H9 (cell line): Measurements from ENCODE around the gene FANK1. TPM values are rescaled to one million over a fixed set of nuclear protein-coding genes. Genes with fewer than 3 reads are reported as not detected.

ENCODE experiments used
- DNase-seq: peaks from one replicate; pipeline ENCODE4 v3.0.0-alpha.2; 2017
- H2AFZ ChIP-seq: one replicate; pipeline ENCODE4 v1.6.1; 2013; ENCODE audit warnings: mild to moderate bottlenecking, low read length, control low read depth, moderate library complexity
- H2AK5ac ChIP-seq: 2 replicates; pipeline ENCODE4 v1.6.1; 2013; ENCODE audit warnings: low read length, control low read depth, mixed read lengths; ENCODE audit not compliant: insufficient read length
- H2BK120ac ChIP-seq: one replicate; pipeline ENCODE4 v1.6.1; 2013; ENCODE audit warnings: low read depth, mild to moderate bottlenecking, low read length, control low read depth, inconsistent platforms; ENCODE audit not compliant: poor library complexity, severe bottlenecking
- H2BK12ac ChIP-seq: 2 replicates; pipeline ENCODE4 v1.6.1; 2013; ENCODE audit warnings: low read length, control low read depth, mixed read lengths, low read depth; ENCODE audit not compliant: insufficient read length
- H2BK15ac ChIP-seq: 2 replicates; pipeline ENCODE4 v1.6.1; 2013; ENCODE audit warnings: low read depth, low read length, control low read depth
- H2BK20ac ChIP-seq: one replicate; pipeline ENCODE4 v1.6.1; 2013; ENCODE audit warnings: low read depth, mild to moderate bottlenecking, low read length, control low read depth, inconsistent platforms; ENCODE audit not compliant: poor library complexity, severe bottlenecking
- H2BK5ac ChIP-seq: 2 replicates; pipeline ENCODE4 v1.6.1; 2013; ENCODE audit warnings: low read length, control low read depth, mixed read lengths; ENCODE audit not compliant: insufficient read length
- H3K14ac ChIP-seq: 2 replicates; pipeline ENCODE4 v1.6.1; 2013; ENCODE audit warnings: low read length, control low read depth; ENCODE audit not compliant: insufficient read depth
- H3K18ac ChIP-seq: 2 replicates; pipeline ENCODE4 v1.6.1; 2013; ENCODE audit warnings: low read depth, mild to moderate bottlenecking, mixed read lengths, low read length, control low read depth; ENCODE audit not compliant: insufficient read length
- H3K23ac ChIP-seq: 2 replicates; pipeline ENCODE4 v1.6.1; 2013; ENCODE audit warnings: low read length, control low read depth, mixed read lengths, low read depth; ENCODE audit not compliant: insufficient read length
- H3K23me2 ChIP-seq: 2 replicates; pipeline ENCODE4 v1.6.1; 2013; ENCODE audit warnings: low read depth, mild to moderate bottlenecking, mixed read lengths, low read length, control low read depth; ENCODE audit not compliant: insufficient read length, poor library complexity, severe bottlenecking
- H3K27ac ChIP-seq: 2 replicates; pipeline ENCODE4 v1.5.1; 2013; ENCODE audit warnings: low read length, control low read depth, mixed read lengths, low read depth; ENCODE audit not compliant: insufficient read length
- H3K27me3 ChIP-seq: 2 replicates; pipeline ENCODE4 v1.6.1; 2013; ENCODE audit warnings: low read length, control low read depth, inconsistent platforms; ENCODE audit not compliant: insufficient read depth
- H3K4ac ChIP-seq: 2 replicates; pipeline ENCODE4 v1.6.1; 2013; ENCODE audit warnings: low read depth, mild to moderate bottlenecking, control low read depth, inconsistent platforms, low read length, moderate library complexity
- H3K4me1 ChIP-seq: 2 replicates; pipeline ENCODE4 v1.6.1; 2013; ENCODE audit warnings: low read length, control low read depth, inconsistent platforms; ENCODE audit not compliant: insufficient read depth
- H3K4me2 ChIP-seq: 2 replicates; pipeline ENCODE4 v1.6.1; 2013; ENCODE audit warnings: low read length, control low read depth, mixed read lengths; ENCODE audit not compliant: insufficient read length, insufficient read depth
- H3K56ac ChIP-seq: 2 replicates; pipeline ENCODE4 v1.6.1; 2013; ENCODE audit warnings: low read depth, mild to moderate bottlenecking, mixed read lengths, low read length, control low read depth; ENCODE audit not compliant: insufficient read length
- H3K79me1 ChIP-seq: 2 replicates; pipeline ENCODE4 v1.6.1; 2013; ENCODE audit warnings: low read depth, mild to moderate bottlenecking, moderate library complexity, low read length, control low read depth, inconsistent platforms; ENCODE audit not compliant: insufficient read depth, poor library complexity, severe bottlenecking
- H3K79me2 ChIP-seq: 2 replicates; pipeline ENCODE4 v1.6.1; 2013; ENCODE audit warnings: low read length, control low read depth, inconsistent platforms; ENCODE audit not compliant: insufficient read depth
- H3K9ac ChIP-seq: 2 replicates; pipeline ENCODE4 v1.6.1; 2013; ENCODE audit warnings: low read length, control low read depth, mixed read lengths; ENCODE audit not compliant: insufficient read length; ENCODE audit errors: extremely low read depth
- H3K9me3 ChIP-seq: one replicate; pipeline ENCODE4 v1.6.1; 2013; ENCODE audit warnings: low read depth, low read length, inconsistent platforms; ENCODE audit not compliant: control insufficient read depth
- H3T11ph ChIP-seq: one replicate; pipeline ENCODE4 v1.6.1; 2013; ENCODE audit warnings: mild to moderate bottlenecking, low read length, control low read depth, inconsistent platforms
- H4K20me1 ChIP-seq: one replicate; pipeline ENCODE4 v1.6.1; 2013; ENCODE audit not compliant: control insufficient read depth, insufficient read length, insufficient read depth
- H4K5ac ChIP-seq: 2 replicates; pipeline ENCODE4 v1.6.1; 2013; ENCODE audit warnings: low read depth, mild to moderate bottlenecking, mixed read lengths, low read length, control low read depth; ENCODE audit not compliant: insufficient read length
- H4K8ac ChIP-seq: replicated peaks from 2 replicates; pipeline ENCODE4 v1.6.1; 2013; ENCODE audit warnings: low read length, control low read depth, mixed read lengths, low read depth; ENCODE audit not compliant: insufficient read length
- H4K91ac ChIP-seq: 2 replicates; pipeline ENCODE4 v1.6.1; 2013; ENCODE audit warnings: low read depth, mild to moderate bottlenecking, moderate library complexity, mixed read lengths, low read length, control low read depth; ENCODE audit not compliant: insufficient read length
- H3K27ac Mint-ChIP-seq, 3 experiments: 2 replicates in 2 of 3; 3 replicates in 1 of 3; pipeline ENCODE4 v1.8.0; 2020 to 2021; ENCODE audit warnings: mixed read lengths in 3 of 3, mild to moderate bottlenecking in 1 of 3, moderate library complexity in 1 of 3
- H3K27me3 Mint-ChIP-seq: 2 replicates; pipeline ENCODE4 v1.8.0; 2021; ENCODE audit warnings: low read depth, mild to moderate bottlenecking, moderate library complexity, mixed read lengths
- H3K36me3 Mint-ChIP-seq, 3 experiments: 2 replicates in 2 of 3; 3 replicates in 1 of 3; pipeline ENCODE4 v1.8.0; 2020 to 2021; ENCODE audit warnings: low read depth in 3 of 3, mixed read lengths in 3 of 3; ENCODE audit not compliant: insufficient read depth in 1 of 3
- H3K4me1 Mint-ChIP-seq, 2 experiments: 2 replicates each; pipeline ENCODE4 v1.8.0; 2020; ENCODE audit warnings: mixed read lengths in 2 of 2
- H3K4me3 Mint-ChIP-seq, 2 experiments: 2 replicates in 1 of 2; 3 replicates in 1 of 2; pipeline ENCODE4 v1.8.0; 2020 to 2021; ENCODE audit warnings: mild to moderate bottlenecking in 2 of 2, mixed read lengths in 2 of 2, moderate library complexity in 1 of 2
- H3K9me3 Mint-ChIP-seq, 2 experiments: 2 replicates in 1 of 2; 3 replicates in 1 of 2; pipeline ENCODE4 v1.8.0; 2020; ENCODE audit warnings: mild to moderate bottlenecking in 2 of 2, mixed read lengths in 2 of 2, moderate library complexity in 1 of 2
- CTCF ChIP-seq: fragments of 200-600 bp; sonication (generic); conservative IDR thresholded peaks from 3 replicates; pipeline ENCODE4 v1.8.0; 2021; ENCODE audit warnings: antibody characterized with exemption, mild to moderate bottlenecking
- WGBS: extraction: QIAGEN DNeasy Blood & Tissue Kit; methylation state at CpG from one replicate; pipeline ENCODE4 v1.1.7; 2013; ENCODE audit warnings: missing lambda C conversion rate, low lambda C conversion rate, mixed read lengths; ENCODE audit not compliant: insufficient read length; ENCODE audit errors: extremely low coverage; 5-methylcytosine and 5-hydroxymethylcytosine counted together
- total RNA-seq: library from RNA; stranded (reverse); gene quantifications from 2 replicates; pipeline ENCODE4 v1.2.1, GENCODE V29; 2021

FANK1 gene
- total RNA-seq, 1 experiment from 2014 or later: 0.68 TPM

- no peak for TF ChIP-seq CTCF
- Histone ChIP-seq H3K23ac (no peak overlapping the region), H2BK15ac (no peak overlapping the region), H2BK12ac (no peak overlapping the region), H4K91ac (no peak overlapping the region), H3K18ac (no peak overlapping the region), H3K79me1 (no peaks in the 10 kb centered on the region), H2AFZ (no peak overlapping the region), H3K9me3 (no peaks in the 10 kb centered on the region), H3K14ac (no peak overlapping the region), H4K5ac (no peak overlapping the region), H3T11ph (no peak overlapping the region), H2BK120ac (no peak overlapping the region), H3K9ac (no peak overlapping the region), H4K8ac (no peak overlapping the region), H3K4me2 (no peak overlapping the region), H3K56ac (no peak overlapping the region), H2BK5ac (no peak overlapping the region), H3K4ac (no peak overlapping the region), H4K20me1 (no peaks in the 10 kb centered on the region), H3K23me2 (no peaks in the 10 kb centered on the region), H3K4me1 (no peaks in the 10 kb centered on the region), H2AK5ac (no peak overlapping the region), H3K27me3 (no peaks in the 10 kb centered on the region), H3K79me2 (no peaks in the 10 kb centered on the region), H2BK20ac (no peak overlapping the region), H3K27ac (no peak overlapping the region)
- Mint-ChIP-seq H3K36me3 (peaks cover 0 to 12% (median 5%) of the 10 kb centered on the region in 3 experiments; a peak in 4 of 7 replicates), H3K4me1 (peaks cover 2% of the 10 kb centered on the region in 2 experiments; a peak in 2 of 4 replicates), H3K4me3 (no peak overlapping the region), H3K27ac (no peak overlapping the region), H3K27me3 (peaks cover 2% of the 10 kb centered on the region; the same call in 1 of the 2 replicates), H3K9me3 (peaks cover 9 to 13% of the 10 kb centered on the region in 2 experiments; a peak in 4 of 5 replicates)
- DNase-seq: no peak
- no CpG with 5 or more reads among the region's 7 CpGs for WGBS
Observed at GRCh38 chr10:125992254-125992653, 95.9 kb downstream of the FANK1 start.
